ENCODE results near the gene DUSP7.

GRCh38 chr3:52092891-52093290 is 36.5 kb upstream of the DUSP7 start:
- TF ChIP-seq, protein P1, sequence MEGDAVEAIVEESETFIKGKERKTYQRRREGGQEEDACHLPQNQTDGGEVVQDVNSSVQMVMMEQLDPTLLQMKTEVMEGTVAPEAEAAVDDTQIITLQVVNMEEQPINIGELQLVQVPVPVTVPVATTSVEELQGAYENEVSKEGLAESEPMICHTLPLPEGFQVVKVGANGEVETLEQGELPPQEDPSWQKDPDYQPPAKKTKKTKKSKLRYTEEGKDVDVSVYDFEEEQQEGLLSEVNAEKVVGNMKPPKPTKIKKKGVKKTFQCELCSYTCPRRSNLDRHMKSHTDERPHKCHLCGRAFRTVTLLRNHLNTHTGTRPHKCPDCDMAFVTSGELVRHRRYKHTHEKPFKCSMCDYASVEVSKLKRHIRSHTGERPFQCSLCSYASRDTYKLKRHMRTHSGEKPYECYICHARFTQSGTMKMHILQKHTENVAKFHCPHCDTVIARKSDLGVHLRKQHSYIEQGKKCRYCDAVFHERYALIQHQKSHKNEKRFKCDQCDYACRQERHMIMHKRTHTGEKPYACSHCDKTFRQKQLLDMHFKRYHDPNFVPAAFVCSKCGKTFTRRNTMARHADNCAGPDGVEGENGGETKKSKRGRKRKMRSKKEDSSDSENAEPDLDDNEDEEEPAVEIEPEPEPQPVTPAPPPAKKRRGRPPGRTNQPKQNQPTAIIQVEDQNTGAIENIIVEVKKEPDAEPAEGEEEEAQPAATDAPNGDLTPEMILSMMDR (IDR thresholded peaks at IDR 0.05), result no peak
- no peak for TF ChIP-seq RAD21 (IDR thresholded peaks at IDR 0.05; ENCODE audit: low read length)
- TF ChIP-seq, protein P2, sequence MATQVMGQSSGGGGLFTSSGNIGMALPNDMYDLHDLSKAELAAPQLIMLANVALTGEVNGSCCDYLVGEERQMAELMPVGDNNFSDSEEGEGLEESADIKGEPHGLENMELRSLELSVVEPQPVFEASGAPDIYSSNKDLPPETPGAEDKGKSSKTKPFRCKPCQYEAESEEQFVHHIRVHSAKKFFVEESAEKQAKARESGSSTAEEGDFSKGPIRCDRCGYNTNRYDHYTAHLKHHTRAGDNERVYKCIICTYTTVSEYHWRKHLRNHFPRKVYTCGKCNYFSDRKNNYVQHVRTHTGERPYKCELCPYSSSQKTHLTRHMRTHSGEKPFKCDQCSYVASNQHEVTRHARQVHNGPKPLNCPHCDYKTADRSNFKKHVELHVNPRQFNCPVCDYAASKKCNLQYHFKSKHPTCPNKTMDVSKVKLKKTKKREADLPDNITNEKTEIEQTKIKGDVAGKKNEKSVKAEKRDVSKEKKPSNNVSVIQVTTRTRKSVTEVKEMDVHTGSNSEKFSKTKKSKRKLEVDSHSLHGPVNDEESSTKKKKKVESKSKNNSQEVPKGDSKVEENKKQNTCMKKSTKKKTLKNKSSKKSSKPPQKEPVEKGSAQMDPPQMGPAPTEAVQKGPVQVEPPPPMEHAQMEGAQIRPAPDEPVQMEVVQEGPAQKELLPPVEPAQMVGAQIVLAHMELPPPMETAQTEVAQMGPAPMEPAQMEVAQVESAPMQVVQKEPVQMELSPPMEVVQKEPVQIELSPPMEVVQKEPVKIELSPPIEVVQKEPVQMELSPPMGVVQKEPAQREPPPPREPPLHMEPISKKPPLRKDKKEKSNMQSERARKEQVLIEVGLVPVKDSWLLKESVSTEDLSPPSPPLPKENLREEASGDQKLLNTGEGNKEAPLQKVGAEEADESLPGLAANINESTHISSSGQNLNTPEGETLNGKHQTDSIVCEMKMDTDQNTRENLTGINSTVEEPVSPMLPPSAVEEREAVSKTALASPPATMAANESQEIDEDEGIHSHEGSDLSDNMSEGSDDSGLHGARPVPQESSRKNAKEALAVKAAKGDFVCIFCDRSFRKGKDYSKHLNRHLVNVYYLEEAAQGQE (IDR thresholded peaks at IDR 0.05; ENCODE audit: low read depth, low read length), result no peak
- no peak for TF ChIP-seq NRF1 (IDR thresholded peaks at IDR 0.05; ENCODE audit: low read depth, low read length)
- no peak for TF ChIP-seq CHD2 (IDR thresholded peaks at IDR 0.05; ENCODE audit: low read length, partially characterized antibody)
- TF ChIP-seq EZH2phosphoT487 (IDR thresholded peaks at IDR 0.05; ENCODE audit: borderline replicate concordance, low read depth), result no peak
- TF ChIP-seq, protein P3, sequence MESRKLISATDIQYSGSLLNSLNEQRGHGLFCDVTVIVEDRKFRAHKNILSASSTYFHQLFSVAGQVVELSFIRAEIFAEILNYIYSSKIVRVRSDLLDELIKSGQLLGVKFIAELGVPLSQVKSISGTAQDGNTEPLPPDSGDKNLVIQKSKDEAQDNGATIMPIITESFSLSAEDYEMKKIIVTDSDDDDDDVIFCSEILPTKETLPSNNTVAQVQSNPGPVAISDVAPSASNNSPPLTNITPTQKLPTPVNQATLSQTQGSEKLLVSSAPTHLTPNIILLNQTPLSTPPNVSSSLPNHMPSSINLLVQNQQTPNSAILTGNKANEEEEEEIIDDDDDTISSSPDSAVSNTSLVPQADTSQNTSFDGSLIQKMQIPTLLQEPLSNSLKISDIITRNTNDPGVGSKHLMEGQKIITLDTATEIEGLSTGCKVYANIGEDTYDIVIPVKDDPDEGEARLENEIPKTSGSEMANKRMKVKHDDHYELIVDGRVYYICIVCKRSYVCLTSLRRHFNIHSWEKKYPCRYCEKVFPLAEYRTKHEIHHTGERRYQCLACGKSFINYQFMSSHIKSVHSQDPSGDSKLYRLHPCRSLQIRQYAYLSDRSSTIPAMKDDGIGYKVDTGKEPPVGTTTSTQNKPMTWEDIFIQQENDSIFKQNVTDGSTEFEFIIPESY (IDR thresholded peaks at IDR 0.05; ENCODE audit: borderline replicate concordance, low read depth), result no peak
